Adrenal gland (tissue), 12 donors: ENCODE data around the gene WNT2B. TPM values are rescaled to one million over a fixed set of nuclear protein-coding genes. Genes with fewer than 3 reads are reported as not detected.
A peak's percentile ranks its signal among the peaks of the same experiment; 100 is the strongest.

Source experiments
- DNase-seq, 7 donors: peaks; one replicate each; pipeline ENCODE4 v3.0.0-alpha.2; 2019 to 2020
- H3K27ac ChIP-seq, 5 donors: fragments of 200-600 bp; sonication (generic) in 4 of 5; 1 replicate in 3 of 5; 2 replicates in 2 of 5; pipeline versions ENCODE4 v1.5.1 to v1.8.0; 2016 to 2020; ENCODE audit warnings: mild to moderate bottlenecking in 1 of 5
- H3K27me3 ChIP-seq: fragments of 200-600 bp; 2 replicates; pipeline ENCODE4 v1.8.0; 2021
- H3K36me3 ChIP-seq, 2 donors: fragments of 200-600 bp; replicated peaks in 1 of 2; 1 replicate in 1 of 2; 2 replicates in 1 of 2; pipeline versions ENCODE4 v1.5.1 to v1.8.0; 2018 to 2022
- H3K4me1 ChIP-seq, 2 donors: fragments of 200-600 bp; replicated peaks in 1 of 2; 1 replicate in 1 of 2; 2 replicates in 1 of 2; pipeline versions ENCODE4 v1.5.1 to v1.8.0; 2018 to 2021
- H3K4me3 ChIP-seq, 4 donors: fragments of 200-600 bp; sonication (generic) in 3 of 4; one replicate each; pipeline ENCODE4 v1.5.1; 2016 to 2018
- H3K9me3 ChIP-seq, 3 donors: fragments of 200-600 bp; sonication (generic) in 1 of 3; replicated peaks in 1 of 3; 1 replicate in 2 of 3; 2 replicates in 1 of 3; pipeline versions ENCODE4 v1.5.1 to v1.8.0; 2016 to 2021
- POLR2A ChIP-seq, 2 donors: fragments of 450-650 bp; IDR thresholded peaks; one replicate each; pipeline ENCODE4 v1.6.1; 2017; ENCODE audit warnings: antibody characterized with exemption in 2 of 2, mild to moderate bottlenecking in 2 of 2, moderate library complexity in 1 of 2
- WGBS, 4 donors: extraction: QIAGEN DNeasy Blood & Tissue Kit in 2 of 4; methylation state at CpG; one replicate each; pipeline versions ENCODE4 v1.1.5 to v1.1.7; 2013 to 2017; 5-methylcytosine and 5-hydroxymethylcytosine counted together
- intact Hi-C, 2 donors: fragments of 100-400 bp; cut with DNase I; formaldehyde crosslinking; loops; one replicate each; pipeline versions ENCODE4 v1.14.1 to v1.15.0; 2022 to 2023
- polyA plus RNA-seq, 3 donors: library from polyadenylated mRNA; stranded (reverse); fragments of 200-250 nt in 2 of 3; fragments of 350-450 nt in 1 of 3; fragmentation: Illumina TruSeq in 1 of 3; extraction: RNeasy Lipid Tissue Mini Kit (QIAGEN cat#74804) in 1 of 3; gene quantifications; one replicate each; pipeline ENCODE4 v1.2.3, GENCODE V29; 2013 to 2014
- total RNA-seq, 9 donors: library from RNA; depleted of rRNA in 4 of 9; stranded (reverse); fragments of >200 nt in 4 of 9; fragments of 120-200 nt in 1 of 9; fragmentation: NEBNext Ultra II Directional in 1 of 9; extraction: Animal tissue kit (Norgen Biotek cat#: 25700) in 1 of 9; gene quantifications; one replicate each; pipeline versions ENCODE4 v1.1.0 to v1.2.4, GENCODE V29; 2013 to 2023
- TF ChIP-seq, protein P1 (sequence below), 6 experiments: fragments of 450-650 bp in 4 of 6; fragments of 200-600 bp in 2 of 6; sonication (generic) in 1 of 6; IDR thresholded peaks; 1 replicate in 5 of 6; 2 replicates in 1 of 6; pipeline versions ENCODE4 v1.5.1 to v1.8.0; 2016 to 2021; ENCODE audit warnings: antibody characterized with exemption in 6 of 6, mild to moderate bottlenecking in 2 of 6, moderate library complexity in 1 of 6
- donor health status: healthy with polysubstance abuse.
- donor health status: Bipolar disorder and iron deficiency.
- donor health status: DM: yes; HTN: yes; CAD: no.
- donor health status: DM: no; HTN: no; CAD: no.
- donor health status: DM: no; HTN: no; CAD: no.
- donor health status: DM: yes; HTN: yes; CAD: no.

WNT2B gene
- total and polyA plus RNA-seq, 12 donors: 0.63 to 8.1 (median 1.9) TPM

DNA sequence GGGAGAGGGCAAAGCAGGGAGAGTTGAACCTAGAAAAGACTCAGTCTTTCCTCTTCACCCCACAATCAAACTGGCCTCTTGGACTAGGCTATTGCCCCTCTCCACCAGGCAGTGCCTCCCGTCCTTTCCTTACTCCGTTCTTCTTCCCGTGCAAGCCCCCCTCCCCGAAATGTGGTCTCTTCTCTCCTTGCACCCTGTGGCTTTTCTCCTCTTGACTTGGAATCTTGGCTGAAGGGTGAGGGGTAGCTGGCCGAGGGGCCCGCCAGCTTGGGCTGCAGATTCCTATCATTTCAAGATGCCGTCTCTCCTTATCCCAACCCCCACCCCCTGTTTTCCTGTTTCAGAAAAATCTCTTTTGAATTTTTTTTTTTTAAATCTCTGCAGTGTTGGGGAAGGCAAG lies 1.6 kb downstream of the WNT2B start:
- Histone ChIP-seq H3K36me3 (no peaks in the 10 kb centered on the region), H3K9me3 (no peaks in the 10 kb centered on the region), H3K4me1 (peaks cover 8 to 20% of the 10 kb centered on the region in 2 donors), H3K27ac (no peak overlapping the region), H3K27me3 (no peaks in the 10 kb centered on the region), H3K4me3 (no peak overlapping the region)
- intact Hi-C loops: no loop called here
- WGBS, 4 donors: 82 to 88% (median 85%) methylated on average over 7 of the region's 7 CpGs
- TF ChIP-seq POLR2A (IDR thresholded peaks at IDR 0.05): no peak
- TF ChIP-seq, protein P1, sequence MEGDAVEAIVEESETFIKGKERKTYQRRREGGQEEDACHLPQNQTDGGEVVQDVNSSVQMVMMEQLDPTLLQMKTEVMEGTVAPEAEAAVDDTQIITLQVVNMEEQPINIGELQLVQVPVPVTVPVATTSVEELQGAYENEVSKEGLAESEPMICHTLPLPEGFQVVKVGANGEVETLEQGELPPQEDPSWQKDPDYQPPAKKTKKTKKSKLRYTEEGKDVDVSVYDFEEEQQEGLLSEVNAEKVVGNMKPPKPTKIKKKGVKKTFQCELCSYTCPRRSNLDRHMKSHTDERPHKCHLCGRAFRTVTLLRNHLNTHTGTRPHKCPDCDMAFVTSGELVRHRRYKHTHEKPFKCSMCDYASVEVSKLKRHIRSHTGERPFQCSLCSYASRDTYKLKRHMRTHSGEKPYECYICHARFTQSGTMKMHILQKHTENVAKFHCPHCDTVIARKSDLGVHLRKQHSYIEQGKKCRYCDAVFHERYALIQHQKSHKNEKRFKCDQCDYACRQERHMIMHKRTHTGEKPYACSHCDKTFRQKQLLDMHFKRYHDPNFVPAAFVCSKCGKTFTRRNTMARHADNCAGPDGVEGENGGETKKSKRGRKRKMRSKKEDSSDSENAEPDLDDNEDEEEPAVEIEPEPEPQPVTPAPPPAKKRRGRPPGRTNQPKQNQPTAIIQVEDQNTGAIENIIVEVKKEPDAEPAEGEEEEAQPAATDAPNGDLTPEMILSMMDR (IDR thresholded peaks at IDR 0.05): no peak
- no peak for DNase-seq

- no peaks in the 10 kb centered on the region for H3K9me3 ChIP-seq
- H3K36me3 ChIP-seq: no peaks in the 10 kb centered on the region
- no peaks in the 10 kb centered on the region for H3K27me3 ChIP-seq
- DNase-seq: no peak
- intact Hi-C loops: no loop called here
- H3K4me3 ChIP-seq: no peak overlapping the region
- peaks cover 8 to 18% of the 10 kb centered on the region in 2 donors for H3K4me1 ChIP-seq
- TF ChIP-seq, protein P1 (IDR thresholded peaks at IDR 0.05): no peak
- no peak for TF ChIP-seq POLR2A (IDR thresholded peaks at IDR 0.05)
- 36 to 62% (median 47%) methylated on average over 2 of the region's 2 CpGs for WGBS, 4 donors
- no peak overlapping the region for H3K27ac ChIP-seq
Observed at GRCh38 chr1:112511897-112512296, 3.1 kb downstream of the WNT2B start.

DNA sequence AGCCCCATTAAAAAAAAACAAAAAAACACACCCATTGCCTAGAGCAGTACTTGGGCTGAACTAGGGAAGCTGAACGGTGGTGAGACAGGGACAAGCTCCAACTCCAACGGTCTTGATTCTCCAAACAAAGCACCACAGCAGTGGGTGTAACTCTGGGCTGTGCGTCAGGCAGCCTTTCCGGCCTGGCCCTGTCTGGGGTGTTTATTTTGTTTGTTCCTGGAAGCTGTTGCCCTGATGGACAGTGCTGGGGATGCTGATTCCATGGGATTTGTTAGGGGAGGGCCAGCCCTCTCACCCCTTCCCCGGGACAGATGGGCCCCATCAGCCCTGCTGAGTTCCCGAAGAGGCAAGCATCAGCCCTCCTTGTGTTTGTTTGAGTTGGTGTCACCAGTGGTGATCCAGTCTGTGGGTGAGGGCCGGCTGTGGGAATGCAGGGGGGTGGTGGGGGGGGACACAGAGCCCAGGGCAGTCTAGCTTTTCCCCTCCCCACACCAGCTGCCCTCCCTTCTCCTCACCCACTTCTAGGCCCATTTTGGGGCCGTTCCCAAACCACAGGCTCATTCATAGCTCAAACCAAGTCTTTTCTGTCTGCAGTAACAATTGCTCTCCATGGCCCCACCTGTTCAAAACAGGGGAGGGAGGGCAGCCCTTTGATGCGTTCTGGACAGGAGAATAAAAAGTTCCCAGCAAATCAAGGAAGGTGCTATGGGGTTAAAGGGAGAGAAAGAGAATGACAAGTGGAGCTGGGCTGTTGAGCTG lies 4.5 kb downstream of the WNT2B start:
- no peaks in the 10 kb centered on the region for H3K36me3 ChIP-seq
- DNase-seq: peak in 1 of 7 donors; percentile 30
- intact Hi-C loops: no loop called here
- H3K4me3 ChIP-seq: no peak overlapping the region
- H3K27me3 ChIP-seq: no peaks in the 10 kb centered on the region
- peaks cover 3 to 10% of the 10 kb centered on the region in 2 donors for H3K4me1 ChIP-seq
- 64 to 78% (median 73%) methylated on average over 7 to 9 of the region's 9 CpGs for WGBS, 4 donors
- no peaks in the 10 kb centered on the region for H3K9me3 ChIP-seq
- TF ChIP-seq POLR2A (IDR thresholded peaks at IDR 0.05): no peak
- TF ChIP-seq, protein P1 (IDR thresholded peaks at IDR 0.05): no peak
- H3K27ac ChIP-seq: peak overlapping the region in 1 of 5 donors; percentile 20

GRCh38 chr1:112514901-112515300 lies 6.1 kb downstream of the WNT2B start:
- no peak overlapping the region for H3K27ac ChIP-seq
- WGBS, 4 donors: 96 to 100% (median 97%) methylated on average over 1 to 12 of the region's 12 CpGs
- H3K4me3 ChIP-seq: no peak overlapping the region
- no peaks in the 10 kb centered on the region for H3K4me1 ChIP-seq
- TF ChIP-seq, protein P1 (IDR thresholded peaks at IDR 0.05): no peak
- no peak for TF ChIP-seq POLR2A (IDR thresholded peaks at IDR 0.05)
- no peaks in the 10 kb centered on the region for H3K36me3 ChIP-seq
- no peaks in the 10 kb centered on the region for H3K9me3 ChIP-seq
- DNase-seq: no peak
- intact Hi-C loops: no loop called here
- H3K27me3 ChIP-seq: no peaks in the 10 kb centered on the region
